Erythroblast (primary cell): ENCODE results near the gene UPK1A.
"Not testable (repeated sequence)": the region's sequence is repeated elsewhere in the genome, so short reads cannot be mapped to it uniquely, and the experiment has no call there.

ENCODE experiments used
- DNase-seq, 2 experiments: peaks; one replicate each; lab custom pipeline; 2025; lab: John Stamatoyannopoulos, UW
- GATA1 ChIP-seq: IDR thresholded peaks from 2 replicates; pipeline ENCODE4 v1.6.1; 2011; ENCODE audit warnings: low read depth, mild to moderate bottlenecking, control low read depth, low read length, moderate library complexity
- POLR2A ChIP-seq: IDR thresholded peaks from 2 replicates; pipeline ENCODE4 v1.6.1; 2011; ENCODE audit warnings: mild to moderate bottlenecking, low read length

UPK1A gene

DNA sequence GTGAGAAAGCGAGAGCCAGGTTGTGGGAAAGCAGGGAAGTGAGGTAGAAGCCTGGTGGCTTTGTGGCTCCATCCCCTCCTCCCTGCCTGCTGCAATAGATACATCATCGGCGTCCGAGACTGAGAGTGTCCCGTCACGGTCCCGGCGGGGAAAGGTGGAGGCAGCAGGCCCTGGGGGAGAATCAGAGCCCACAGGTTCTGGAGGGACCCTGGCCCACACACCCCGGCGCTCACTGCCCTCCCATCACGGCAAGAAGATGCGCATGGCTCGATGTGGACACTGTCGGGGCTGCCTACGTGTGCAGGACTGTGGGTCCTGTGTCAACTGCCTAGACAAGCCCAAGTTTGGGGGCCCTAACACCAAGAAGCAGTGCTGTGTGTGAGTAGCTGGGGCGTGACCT lies 56.6 kb downstream of the UPK1A start:
- no peak for DNase-seq
- no peak for TF ChIP-seq GATA1
- TF ChIP-seq POLR2A, result no peak

- no peak for DNase-seq
- TF ChIP-seq POLR2A (no peak), GATA1 (no peak)
Observed at GRCh38 chr19:35723671-35724070, 57.4 kb downstream of the UPK1A start.

DNA sequence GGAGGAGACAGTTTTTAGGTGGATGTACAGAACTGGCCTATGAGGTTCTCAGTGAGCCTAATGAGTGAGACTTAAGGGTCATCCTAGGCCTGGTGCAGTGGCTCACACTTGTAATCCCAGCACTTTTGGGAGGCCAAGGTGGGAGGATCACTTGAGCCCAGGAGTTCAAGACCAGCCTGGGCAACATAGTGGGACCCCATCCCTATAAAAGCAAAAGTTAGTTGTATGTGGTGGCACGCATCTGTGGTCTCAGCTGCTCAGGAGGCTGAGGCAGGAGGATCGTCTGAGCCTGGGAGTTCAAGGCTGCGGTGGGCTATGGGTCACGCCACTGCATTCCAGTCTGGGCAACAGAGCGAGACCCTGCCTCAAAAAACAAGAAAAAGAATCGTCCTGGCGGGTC lies 57.8 kb downstream of the UPK1A start:
- not testable (repeated sequence) for DNase-seq

DNA sequence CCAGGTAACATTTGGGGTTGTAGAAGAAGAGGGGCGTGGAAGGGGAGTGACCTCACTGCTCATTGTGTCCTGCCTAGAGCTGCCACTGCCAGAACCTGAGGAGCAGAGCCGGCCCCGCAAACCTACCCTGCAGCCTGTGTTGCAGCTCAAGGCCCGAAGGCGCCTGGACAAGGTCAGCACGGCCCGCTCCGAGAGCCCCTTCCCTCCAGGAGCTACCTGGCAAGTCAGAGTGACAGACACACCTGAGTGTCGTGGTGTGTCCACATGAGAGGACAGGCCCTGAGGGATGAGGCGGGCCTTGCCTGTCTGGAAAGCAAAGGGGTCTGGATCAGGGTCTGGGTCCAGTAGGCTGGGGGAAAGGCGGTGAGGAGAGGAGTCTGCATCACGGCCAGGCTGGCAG lies 58.2 kb downstream of the UPK1A start:
- TF ChIP-seq POLR2A (no peak), GATA1 (no peak)

DNA sequence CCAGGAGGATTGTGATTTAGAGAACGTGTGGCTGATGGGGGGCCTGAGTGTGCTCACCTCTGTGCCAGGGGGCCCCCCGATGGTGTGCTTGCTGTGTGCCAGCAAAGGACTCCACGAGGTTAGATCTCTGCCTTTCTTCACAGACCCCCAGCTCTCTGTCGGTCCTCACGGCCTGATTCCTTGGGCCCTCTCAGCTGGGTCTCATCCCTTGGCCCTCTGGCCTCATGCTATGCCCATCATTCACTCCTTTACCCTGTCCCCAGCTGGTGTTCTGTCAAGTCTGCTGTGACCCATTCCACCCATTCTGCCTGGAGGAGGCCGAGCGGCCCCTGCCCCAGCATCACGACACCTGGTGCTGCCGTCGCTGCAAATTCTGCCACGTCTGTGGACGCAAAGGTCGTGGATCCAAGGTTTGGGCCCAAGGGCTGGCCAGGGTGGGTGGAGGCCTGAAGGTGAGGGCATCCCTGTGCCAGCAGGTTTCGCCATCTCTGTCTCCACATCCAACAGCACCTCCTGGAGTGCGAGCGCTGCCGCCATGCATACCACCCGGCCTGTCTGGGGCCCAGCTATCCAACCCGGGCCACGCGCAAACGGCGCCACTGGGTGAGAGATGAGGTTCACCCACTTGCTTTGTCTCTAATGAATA lies 59.0 kb downstream of the UPK1A start:
- TF ChIP-seq POLR2A (no peak), GATA1 (no peak)
- DNase-seq, result no peak

More for the DNA sequence above, 58.2 kb downstream of the UPK1A start:
- DNase-seq, result no peak

DNA sequence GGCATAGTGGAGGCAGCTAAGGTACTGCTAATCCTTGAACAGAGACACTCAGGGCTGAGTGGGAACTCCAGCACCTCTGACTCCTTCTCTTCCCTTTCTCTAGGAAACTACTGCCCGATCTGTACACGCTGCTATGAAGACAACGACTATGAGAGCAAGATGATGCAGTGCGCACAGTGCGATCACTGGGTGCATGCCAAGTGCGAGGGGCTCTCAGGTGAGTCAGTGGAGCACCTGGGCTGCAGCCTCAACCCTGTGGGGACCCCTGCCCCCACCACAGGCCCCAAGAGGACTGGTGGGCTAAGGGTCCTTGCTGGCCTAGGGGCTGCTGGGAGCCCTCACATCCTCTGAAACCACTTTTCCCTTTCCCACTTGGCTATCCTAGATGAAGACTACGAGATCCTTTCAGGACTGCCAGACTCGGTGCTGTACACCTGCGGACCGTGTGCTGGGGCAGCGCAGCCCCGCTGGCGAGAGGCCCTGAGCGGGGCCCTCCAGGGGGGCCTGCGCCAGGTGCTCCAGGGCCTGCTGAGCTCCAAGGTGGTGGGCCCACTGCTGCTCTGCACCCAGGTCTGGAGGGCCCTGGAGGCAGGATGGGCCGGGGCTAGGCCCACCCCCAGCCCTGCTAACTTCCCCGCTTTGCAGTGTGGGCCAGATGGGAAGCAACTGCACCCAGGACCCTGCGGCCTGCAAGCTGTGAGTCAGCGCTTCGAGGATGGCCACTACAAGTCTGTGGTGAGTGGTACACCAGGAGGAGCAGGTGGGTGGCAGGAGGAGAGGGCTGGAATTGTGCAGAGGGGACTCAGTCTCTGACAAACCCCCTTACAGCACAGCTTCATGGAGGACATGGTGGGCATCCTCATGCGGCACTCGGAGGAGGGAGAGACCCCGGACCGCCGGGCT lies 61.0 kb downstream of the UPK1A start:
- no peak for TF ChIP-seq POLR2A
- TF ChIP-seq GATA1, result no peak
- no peak for DNase-seq
